ENCODE results near the gene TMEM167B. TPM values are rescaled to one million over a fixed set of nuclear protein-coding genes. Genes with fewer than 3 reads are reported as not detected.

Gene TMEM167B
- total RNA-seq (2021), result 19.2 and 23.6 TPM in 2 replicates
- percentile 76 among the genes with signal in this experiment for Bru-seq, nascent RNA
- percentile 95 among the genes with signal in this experiment for BruChase-seq, experiment 1, labeled RNA remaining after a 2-hour chase
- percentile 92 among the genes with signal in this experiment for BruChase-seq, experiment 2, labeled RNA remaining after a 6-hour chase
- long read RNA-seq, transcript TMEM167B-201 (3 exons, 3,730 nt), result major isoform, 7 of 9 reads
- long read RNA-seq, partial matches to known transcripts, result 0 of 9 reads
- long read RNA-seq, other reads (novel, unspliced or antisense), result 2 of 9 reads

DNA sequence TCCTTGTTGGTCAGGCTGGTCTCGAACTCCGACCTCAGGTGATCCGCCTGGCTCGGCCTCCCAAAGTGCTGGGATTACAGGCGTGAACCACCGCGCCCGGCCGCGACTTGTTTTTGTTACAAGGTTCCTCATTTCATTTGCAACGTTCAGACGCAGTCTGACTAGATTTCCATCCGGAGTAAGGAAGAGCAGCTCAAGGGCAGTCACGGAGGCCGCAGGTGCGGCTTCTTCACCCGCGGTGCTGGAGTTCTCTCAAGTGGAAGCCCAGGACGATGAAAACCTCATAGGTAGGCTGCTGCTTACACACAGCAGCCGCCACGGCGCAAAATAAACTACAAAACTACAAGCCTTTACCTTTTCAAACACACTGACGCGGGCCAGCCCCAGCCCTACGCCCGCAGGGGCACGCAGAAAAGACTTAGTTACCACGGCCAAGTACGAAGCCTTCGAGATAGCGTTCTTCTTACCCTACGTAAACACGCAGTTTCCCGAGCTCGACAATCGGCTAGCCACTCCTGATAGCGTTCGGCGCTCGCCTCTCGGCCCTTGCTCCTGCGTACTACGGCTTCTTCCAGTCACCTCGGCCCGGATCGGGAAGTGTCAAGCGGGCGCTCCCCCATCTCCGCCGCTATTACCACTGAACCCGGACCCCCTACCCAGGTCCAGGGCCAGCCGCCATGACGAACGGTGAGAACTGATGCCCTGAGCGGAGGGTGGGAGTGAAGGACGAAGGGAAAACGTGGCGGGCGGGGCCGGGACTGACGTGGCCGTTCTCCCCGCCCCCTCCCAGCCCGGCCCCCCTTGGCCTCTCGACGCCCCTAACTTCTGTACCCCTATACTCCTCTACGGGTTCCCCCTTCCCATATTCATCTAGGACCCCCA is at the start of gene TMEM167B:
TMEM167B (plus strand) TSS at position 569 of the 882 bp plus-strand sequence; CDS start at position 678, 109 bp downstream.
- Histone ChIP-seq H3K79me2 (ENCODE audit: low read depth) (peaks cover 45% of the 10 kb centered on the region), H3K27ac (peak within 1 kb of the TSS; percentile 78), H3K9me3 (ENCODE audit: insufficient read depth, low read depth) (no peaks in the 10 kb centered on the region), H3K9me2 (ENCODE audit: insufficient read depth) (no peaks in the 10 kb centered on the region), H4K20me1 (ENCODE audit: insufficient read depth) (no peaks in the 10 kb centered on the region), H3K36me3 (ENCODE audit: low read depth) (peaks cover 5% of the 10 kb centered on the region; the same call in 1 of the 2 replicates), H3K4me3 (peak within 1 kb of the TSS; percentile 74), H2AFZ (peak within 1 kb of the TSS; percentile 90), H3K27me3 (ENCODE audit: insufficient read depth, low read depth) (no peaks in the 10 kb centered on the region), H3K4me1 (replicated peaks; ENCODE audit: insufficient read depth) (peaks cover 25% of the 10 kb centered on the region), H3K4me2 (peak within 1 kb of the TSS; percentile 88), H3F3A (ENCODE audit: insufficient read depth, low read depth) (peaks cover 34% of the 10 kb centered on the region)
- peak; percentile 86 to 95 for DNase-seq
- ChIA-PET POLR2A (ENCODE audit: unreplicated experiment) (interaction anchor here (0.7 to 1.8 kb wide), 3 partner anchors 9 to 71 kb away, joined by 7 to 9 read pairs (median 7); partner anchors contain the start of gene TAF13), CTCF (interaction anchor here (0.6 to 2.5 kb wide), 2 partner anchors 10 to 160 kb away, joined by 3 to 11 read pairs; no protein-coding TSS in a partner anchor)
- TSS peak; percentile 85 for BruUV-seq (replicated peaks)
- intact Hi-C loops (cut with micrococcal nuclease; ENCODE audit: unreplicated experiment), result loop anchor here (1.0 kb wide), 1 partner anchor 10 kb away; no protein-coding TSS in a partner anchor
- no peak for TF ChIP-seq EZH2 (IDR thresholded peaks at IDR 0.05; ENCODE audit: low read depth)
- TF ChIP-seq, protein P1, sequence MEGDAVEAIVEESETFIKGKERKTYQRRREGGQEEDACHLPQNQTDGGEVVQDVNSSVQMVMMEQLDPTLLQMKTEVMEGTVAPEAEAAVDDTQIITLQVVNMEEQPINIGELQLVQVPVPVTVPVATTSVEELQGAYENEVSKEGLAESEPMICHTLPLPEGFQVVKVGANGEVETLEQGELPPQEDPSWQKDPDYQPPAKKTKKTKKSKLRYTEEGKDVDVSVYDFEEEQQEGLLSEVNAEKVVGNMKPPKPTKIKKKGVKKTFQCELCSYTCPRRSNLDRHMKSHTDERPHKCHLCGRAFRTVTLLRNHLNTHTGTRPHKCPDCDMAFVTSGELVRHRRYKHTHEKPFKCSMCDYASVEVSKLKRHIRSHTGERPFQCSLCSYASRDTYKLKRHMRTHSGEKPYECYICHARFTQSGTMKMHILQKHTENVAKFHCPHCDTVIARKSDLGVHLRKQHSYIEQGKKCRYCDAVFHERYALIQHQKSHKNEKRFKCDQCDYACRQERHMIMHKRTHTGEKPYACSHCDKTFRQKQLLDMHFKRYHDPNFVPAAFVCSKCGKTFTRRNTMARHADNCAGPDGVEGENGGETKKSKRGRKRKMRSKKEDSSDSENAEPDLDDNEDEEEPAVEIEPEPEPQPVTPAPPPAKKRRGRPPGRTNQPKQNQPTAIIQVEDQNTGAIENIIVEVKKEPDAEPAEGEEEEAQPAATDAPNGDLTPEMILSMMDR (conservative IDR thresholded peaks at IDR 0.05), result no peak

DNA sequence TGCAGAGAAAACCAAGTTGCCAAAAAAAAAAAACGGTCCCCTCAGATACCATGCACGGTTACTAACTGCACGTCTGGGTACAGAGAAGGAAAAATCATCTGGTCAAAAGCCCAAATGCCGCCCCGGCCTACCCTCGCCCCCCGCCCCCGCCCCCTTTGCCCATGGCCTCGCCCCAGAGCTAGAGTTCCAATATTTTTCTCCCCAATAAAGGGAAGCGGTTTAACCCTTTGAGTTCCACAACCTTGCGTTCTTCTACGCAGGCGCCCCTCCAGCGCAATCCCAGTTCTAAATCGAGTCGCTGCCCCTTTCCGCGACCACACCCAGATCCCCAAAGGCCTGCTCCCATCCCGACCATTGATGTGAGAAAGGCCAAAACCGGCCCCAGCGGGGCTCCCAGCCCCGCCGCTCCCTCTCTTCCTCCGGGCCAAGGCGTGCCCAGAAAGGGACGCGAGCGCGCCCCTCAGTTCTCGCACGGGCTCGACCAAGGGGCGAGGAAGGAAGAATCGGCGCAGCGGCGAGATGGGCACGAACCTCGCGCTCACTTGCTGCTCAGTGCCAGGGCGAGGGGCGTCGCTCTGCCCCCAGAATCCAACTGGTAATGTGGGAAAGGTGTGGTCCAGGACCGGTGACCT is 49.5 kb upstream of the TMEM167B start:
- Histone ChIP-seq H2AFZ (peak overlapping the region; percentile 96), H4K20me1 (ENCODE audit: insufficient read depth) (no peaks in the 10 kb centered on the region), H3K27ac (no peak overlapping the region), H3K9me2 (ENCODE audit: insufficient read depth) (no peaks in the 10 kb centered on the region), H3K4me1 (replicated peaks; ENCODE audit: insufficient read depth) (peaks cover 16% of the 10 kb centered on the region), H3K9me3 (ENCODE audit: insufficient read depth, low read depth) (no peaks in the 10 kb centered on the region), H3F3A (ENCODE audit: insufficient read depth, low read depth) (peaks cover 5% of the 10 kb centered on the region; the same call in 1 of the 2 replicates), H3K27me3 (ENCODE audit: insufficient read depth, low read depth) (no peaks in the 10 kb centered on the region), H3K36me3 (ENCODE audit: low read depth) (no peaks in the 10 kb centered on the region), H3K4me3 (peak overlapping the region; percentile 76), H3K79me2 (ENCODE audit: low read depth) (peaks cover 15% of the 10 kb centered on the region), H3K4me2 (peak overlapping the region; percentile 82)
- TF ChIP-seq EZH2 (IDR thresholded peaks at IDR 0.05; ENCODE audit: low read depth), result no peak
- TF ChIP-seq, protein P1 (conservative IDR thresholded peaks at IDR 0.05), result no peak
- intact Hi-C loops (cut with micrococcal nuclease; ENCODE audit: unreplicated experiment), result loop anchor here (5.0 kb wide), 1 partner anchor 221 kb away; no protein-coding TSS in a partner anchor
- TSS peak; percentile 43 for BruUV-seq (replicated peaks)
- peak in 1 of 2 experiments; percentile 6 for DNase-seq
- POLR2A ChIA-PET (ENCODE audit: unreplicated experiment), result no interaction called here
- CTCF ChIA-PET, result interaction anchor here (0.6 kb wide), 1 partner anchor 11 kb away, joined by 3 read pairs; no protein-coding TSS in a partner anchor

Measured in PC-9 (cell line).